ENCODE data around the gene FAAH2.
"Not testable (repeated sequence)": the region's sequence is repeated elsewhere in the genome, so short reads cannot be mapped to it uniquely, and the experiment has no call there.

FAAH2 gene

DNA sequence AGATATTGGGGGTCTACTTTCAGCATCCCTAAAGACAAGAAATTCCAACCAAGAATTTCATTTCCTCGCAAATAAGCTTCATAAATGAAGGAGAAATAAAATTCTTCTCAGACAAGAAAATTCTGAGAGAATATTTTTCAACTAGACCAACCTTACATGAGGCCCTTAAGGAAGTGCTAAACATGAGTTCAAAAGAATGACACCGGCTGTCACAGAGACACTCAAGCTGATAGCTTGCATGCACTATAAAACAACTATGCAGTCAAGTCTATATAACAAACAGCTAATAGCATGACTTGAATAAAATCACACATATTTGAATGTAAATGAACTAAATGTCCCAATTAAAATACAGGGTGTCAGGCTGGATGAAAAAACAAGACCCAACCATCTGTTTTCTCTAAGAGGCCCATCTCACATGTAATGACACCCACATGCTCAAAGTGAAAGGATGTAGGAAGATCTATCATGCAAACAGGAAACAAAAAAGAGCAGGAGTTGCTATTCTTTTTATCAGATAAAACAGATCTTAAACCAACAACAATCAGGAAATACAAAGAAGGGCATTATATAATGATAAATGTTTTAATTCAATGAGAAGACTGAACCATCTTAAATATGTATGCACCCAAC is 27.2 kb downstream of the FAAH2 start:
- Histone ChIP-seq H3K9me3 (ENCODE audit: low read length) (no peaks in the 10 kb centered on the region), H3K4me1 (ENCODE audit: insufficient read depth, low read length) (no peaks in the 10 kb centered on the region), H3K4me3 (ENCODE audit: low read length) (no peak overlapping the region), H2AFZ (ENCODE audit: low read depth, low read length) (no peak overlapping the region), H3K36me3 (ENCODE audit: insufficient read depth, low read length) (no peaks in the 10 kb centered on the region), H3K27me3 (ENCODE audit: insufficient read depth, low read length) (no peaks in the 10 kb centered on the region)

DNA sequence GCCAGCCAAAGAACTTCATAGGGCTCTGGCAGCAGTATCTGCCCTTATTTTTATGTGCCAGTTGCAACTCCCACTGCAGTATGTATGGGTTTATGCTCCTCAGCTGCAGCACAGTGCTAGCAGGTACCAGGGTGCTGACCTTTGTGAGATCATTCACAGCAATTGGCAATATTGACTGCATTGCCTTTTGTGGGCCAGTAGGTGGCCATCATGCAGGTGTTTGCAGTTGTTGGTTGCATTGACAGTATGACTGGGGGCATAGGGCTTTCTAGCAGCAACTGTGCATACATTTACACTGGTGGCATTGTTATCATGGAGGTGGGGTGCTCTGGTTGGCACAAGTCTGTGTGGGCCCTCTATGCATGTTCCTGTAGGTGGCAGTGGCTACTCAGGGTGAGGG is 42.5 kb downstream of the FAAH2 start:
- H3K9me3 ChIP-seq (ENCODE audit: low read length): no peaks in the 10 kb centered on the region
- H2AFZ ChIP-seq (ENCODE audit: low read depth, low read length): no peak overlapping the region
- no peaks in the 10 kb centered on the region for H3K27me3 ChIP-seq (ENCODE audit: insufficient read depth, low read length)
- no peaks in the 10 kb centered on the region for H3K36me3 ChIP-seq (ENCODE audit: insufficient read depth, low read length)
- no peaks in the 10 kb centered on the region for H3K4me1 ChIP-seq (ENCODE audit: insufficient read depth, low read length)
- H3K4me3 ChIP-seq (ENCODE audit: low read length): no peak overlapping the region

DNA sequence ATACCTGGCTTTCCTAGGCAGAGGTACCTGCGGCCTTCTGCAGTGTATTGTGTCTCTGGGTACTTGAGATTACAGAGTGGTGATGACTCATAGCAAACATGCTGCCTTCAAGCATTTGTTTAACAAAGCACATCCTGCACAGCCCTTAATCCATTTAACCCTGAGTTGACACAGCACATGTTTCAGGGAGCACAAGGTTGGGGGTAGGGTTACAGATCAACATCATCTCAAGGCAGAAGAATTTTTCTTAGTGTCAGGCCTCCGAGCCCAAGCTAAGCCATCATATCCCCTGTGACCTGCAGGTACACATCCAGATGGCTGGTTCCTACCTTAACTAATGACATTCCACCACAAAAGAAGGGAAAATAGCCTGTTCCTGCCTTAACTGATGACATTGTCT is 49.3 kb downstream of the FAAH2 start:
- H3K4me3 ChIP-seq (ENCODE audit: low read length); H3K9me3 ChIP-seq (ENCODE audit: low read length); H3K4me1 ChIP-seq (ENCODE audit: insufficient read depth, low read length); H3K27me3 ChIP-seq (ENCODE audit: insufficient read depth, low read length); H3K36me3 ChIP-seq (ENCODE audit: insufficient read depth, low read length); H2AFZ ChIP-seq (ENCODE audit: low read depth, low read length): not testable (repeated sequence)

DNA sequence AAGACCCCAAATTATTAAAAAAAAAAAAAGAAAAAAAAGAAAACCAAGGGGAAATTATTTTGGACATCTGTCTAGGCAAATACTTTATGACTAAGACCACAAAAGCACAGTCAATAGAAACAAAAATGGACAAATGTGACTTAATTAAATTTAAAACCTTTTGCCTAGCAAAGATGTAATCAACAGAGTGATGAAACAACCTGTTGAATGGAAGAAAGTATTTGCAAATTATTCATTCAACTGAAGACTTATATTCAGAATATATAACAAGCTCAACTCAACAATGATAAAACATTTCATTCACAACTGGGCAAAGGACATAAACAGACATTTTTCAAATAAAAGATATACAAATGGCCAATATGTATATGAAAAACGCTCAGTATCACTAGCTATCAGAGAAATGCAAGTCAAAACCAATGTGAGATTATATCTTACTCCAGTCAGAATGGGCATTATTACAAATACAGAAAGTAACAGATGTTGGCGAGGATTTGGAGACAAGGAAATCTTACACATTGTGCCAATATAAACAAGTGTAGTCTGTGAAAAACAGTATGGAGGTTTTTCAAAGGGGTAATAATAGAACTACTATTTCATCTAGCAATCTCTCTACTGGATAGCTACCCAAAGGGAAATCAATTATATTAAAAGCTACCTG is 67.1 kb downstream of the FAAH2 start:
- Histone ChIP-seq H3K36me3 (ENCODE audit: insufficient read depth, low read length) (no peaks in the 10 kb centered on the region), H3K9me3 (ENCODE audit: low read length) (no peaks in the 10 kb centered on the region), H3K27me3 (ENCODE audit: insufficient read depth, low read length) (no peaks in the 10 kb centered on the region), H2AFZ (ENCODE audit: low read depth, low read length) (no peak overlapping the region), H3K4me3 (ENCODE audit: low read length) (no peak overlapping the region), H3K4me1 (ENCODE audit: insufficient read depth, low read length) (no peaks in the 10 kb centered on the region)

DNA sequence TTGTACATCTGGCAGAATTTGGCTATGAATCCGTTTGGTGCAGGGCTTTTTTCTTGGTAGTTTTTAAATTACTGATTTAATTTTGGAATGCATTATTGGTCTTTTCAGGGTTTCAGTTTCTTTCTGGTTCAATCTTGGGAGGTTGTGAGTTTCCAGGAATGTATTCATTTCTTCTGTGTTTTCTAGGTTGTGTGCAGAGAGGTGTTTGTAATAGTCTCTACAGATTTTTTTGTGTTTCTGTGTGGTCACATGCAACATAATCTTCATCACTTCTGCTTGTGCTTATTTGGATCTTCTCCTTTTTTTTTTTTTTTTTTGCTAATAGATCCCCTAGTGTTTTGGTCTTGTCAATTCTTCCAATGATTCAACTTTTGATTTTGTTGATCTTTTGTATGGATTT is 77.6 kb downstream of the FAAH2 start:
- H3K27me3 ChIP-seq (ENCODE audit: insufficient read depth, low read length): no peaks in the 10 kb centered on the region
- no peaks in the 10 kb centered on the region for H3K9me3 ChIP-seq (ENCODE audit: low read length)
- H3K36me3 ChIP-seq (ENCODE audit: insufficient read depth, low read length): no peaks in the 10 kb centered on the region
- no peak overlapping the region for H2AFZ ChIP-seq (ENCODE audit: low read depth, low read length)
- H3K4me1 ChIP-seq (ENCODE audit: insufficient read depth, low read length): no peaks in the 10 kb centered on the region
- no peak overlapping the region for H3K4me3 ChIP-seq (ENCODE audit: low read length)

DNA sequence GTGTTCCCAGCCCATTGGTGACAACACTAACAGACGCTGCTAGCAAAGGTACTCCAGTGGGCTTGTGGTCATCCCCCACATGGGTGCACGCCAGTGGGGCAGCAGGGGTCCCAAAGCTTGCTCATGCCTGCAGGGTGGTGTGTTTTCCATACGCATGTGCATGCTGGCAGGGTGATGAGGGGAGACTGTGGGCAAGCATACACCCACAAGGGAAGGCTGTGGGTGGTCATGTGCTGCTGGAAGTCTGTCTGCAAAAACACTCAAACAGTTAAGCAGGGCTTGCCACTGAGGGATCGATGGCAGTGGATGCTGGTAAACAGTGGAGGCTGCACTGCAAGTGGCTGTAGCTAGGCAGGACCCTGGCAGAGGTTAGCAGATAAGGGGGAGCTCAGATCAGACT is 79.9 kb downstream of the FAAH2 start:
- H3K4me3 ChIP-seq (ENCODE audit: low read length): no peak overlapping the region
- no peaks in the 10 kb centered on the region for H3K9me3 ChIP-seq (ENCODE audit: low read length)
- no peaks in the 10 kb centered on the region for H3K36me3 ChIP-seq (ENCODE audit: insufficient read depth, low read length)
- H2AFZ ChIP-seq (ENCODE audit: low read depth, low read length): no peak overlapping the region
- H3K27me3 ChIP-seq (ENCODE audit: insufficient read depth, low read length): no peaks in the 10 kb centered on the region
- no peaks in the 10 kb centered on the region for H3K4me1 ChIP-seq (ENCODE audit: insufficient read depth, low read length)

DNA sequence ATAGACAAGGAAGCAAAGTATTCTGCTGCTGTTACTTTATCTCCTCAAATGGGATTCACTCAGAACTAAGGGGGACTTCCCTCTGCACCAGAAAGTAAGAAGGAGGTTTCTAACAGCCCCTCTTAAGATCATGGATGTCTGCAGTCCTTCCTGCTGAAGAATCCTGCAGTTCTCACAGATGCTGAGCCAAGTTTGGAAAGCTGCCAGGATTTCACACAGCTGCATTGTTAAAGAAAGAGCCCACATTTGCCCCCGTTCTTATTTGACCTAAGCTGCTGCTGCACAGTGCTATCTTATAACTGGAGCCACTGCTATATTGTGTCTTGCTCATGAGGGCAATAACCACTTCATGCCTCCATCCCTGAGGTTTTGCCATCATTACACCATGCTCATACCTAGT is 81.1 kb downstream of the FAAH2 start:
- no peaks in the 10 kb centered on the region for H3K9me3 ChIP-seq (ENCODE audit: low read length)
- no peak overlapping the region for H2AFZ ChIP-seq (ENCODE audit: low read depth, low read length)
- no peaks in the 10 kb centered on the region for H3K27me3 ChIP-seq (ENCODE audit: insufficient read depth, low read length)
- H3K4me1 ChIP-seq (ENCODE audit: insufficient read depth, low read length): no peaks in the 10 kb centered on the region
- H3K36me3 ChIP-seq (ENCODE audit: insufficient read depth, low read length): no peaks in the 10 kb centered on the region
- no peak overlapping the region for H3K4me3 ChIP-seq (ENCODE audit: low read length)

DNA sequence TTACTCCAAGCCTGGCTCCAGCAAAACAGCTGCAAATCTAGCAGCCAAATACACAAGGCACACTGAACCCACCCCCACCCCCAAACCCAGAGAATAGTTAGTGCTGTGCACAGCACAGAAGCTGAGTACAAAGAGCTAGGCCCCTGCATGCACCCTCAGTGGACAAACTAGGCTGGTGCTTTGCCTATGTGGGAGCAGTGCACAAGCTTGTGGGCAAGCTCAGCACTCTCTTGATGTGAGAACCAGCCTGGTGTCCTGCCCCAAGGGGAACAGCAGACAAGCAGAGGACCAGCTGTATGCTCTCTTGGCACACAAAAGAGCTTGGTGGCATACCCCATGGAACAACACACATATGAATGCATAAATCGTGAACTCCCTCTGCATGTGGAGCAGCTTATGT is 81.7 kb downstream of the FAAH2 start:
- no peak overlapping the region for H2AFZ ChIP-seq (ENCODE audit: low read depth, low read length)
- no peaks in the 10 kb centered on the region for H3K4me1 ChIP-seq (ENCODE audit: insufficient read depth, low read length)
- no peaks in the 10 kb centered on the region for H3K27me3 ChIP-seq (ENCODE audit: insufficient read depth, low read length)
- no peaks in the 10 kb centered on the region for H3K36me3 ChIP-seq (ENCODE audit: insufficient read depth, low read length)
- H3K4me3 ChIP-seq (ENCODE audit: low read length): no peak overlapping the region
- H3K9me3 ChIP-seq (ENCODE audit: low read length): no peaks in the 10 kb centered on the region

DNA sequence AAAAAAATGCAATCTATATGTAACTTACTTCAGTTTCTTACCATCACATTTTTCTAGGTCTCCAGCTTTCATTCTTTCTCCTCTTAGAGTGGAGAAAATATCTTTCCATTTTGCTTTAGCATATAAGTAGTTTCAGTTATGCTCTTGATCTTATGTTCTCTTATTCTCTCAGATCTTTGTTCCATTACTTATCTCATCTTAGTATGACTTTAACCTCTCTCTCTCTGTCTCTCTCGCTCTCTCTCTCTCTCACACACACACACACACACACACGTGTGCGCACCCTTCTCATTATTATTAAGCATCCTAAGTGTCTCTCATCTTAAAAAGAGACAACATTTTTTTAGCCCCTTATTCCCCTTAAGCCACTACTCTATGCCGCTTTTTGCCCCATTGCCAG is 92.8 kb downstream of the FAAH2 start:
- H3K36me3 ChIP-seq (ENCODE audit: insufficient read depth, low read length): no peaks in the 10 kb centered on the region
- no peak overlapping the region for H2AFZ ChIP-seq (ENCODE audit: low read depth, low read length)
- H3K4me3 ChIP-seq (ENCODE audit: low read length): no peak overlapping the region
- H3K27me3 ChIP-seq (ENCODE audit: insufficient read depth, low read length): no peaks in the 10 kb centered on the region
- H3K9me3 ChIP-seq (ENCODE audit: low read length): no peaks in the 10 kb centered on the region
- no peaks in the 10 kb centered on the region for H3K4me1 ChIP-seq (ENCODE audit: insufficient read depth, low read length)

DNA sequence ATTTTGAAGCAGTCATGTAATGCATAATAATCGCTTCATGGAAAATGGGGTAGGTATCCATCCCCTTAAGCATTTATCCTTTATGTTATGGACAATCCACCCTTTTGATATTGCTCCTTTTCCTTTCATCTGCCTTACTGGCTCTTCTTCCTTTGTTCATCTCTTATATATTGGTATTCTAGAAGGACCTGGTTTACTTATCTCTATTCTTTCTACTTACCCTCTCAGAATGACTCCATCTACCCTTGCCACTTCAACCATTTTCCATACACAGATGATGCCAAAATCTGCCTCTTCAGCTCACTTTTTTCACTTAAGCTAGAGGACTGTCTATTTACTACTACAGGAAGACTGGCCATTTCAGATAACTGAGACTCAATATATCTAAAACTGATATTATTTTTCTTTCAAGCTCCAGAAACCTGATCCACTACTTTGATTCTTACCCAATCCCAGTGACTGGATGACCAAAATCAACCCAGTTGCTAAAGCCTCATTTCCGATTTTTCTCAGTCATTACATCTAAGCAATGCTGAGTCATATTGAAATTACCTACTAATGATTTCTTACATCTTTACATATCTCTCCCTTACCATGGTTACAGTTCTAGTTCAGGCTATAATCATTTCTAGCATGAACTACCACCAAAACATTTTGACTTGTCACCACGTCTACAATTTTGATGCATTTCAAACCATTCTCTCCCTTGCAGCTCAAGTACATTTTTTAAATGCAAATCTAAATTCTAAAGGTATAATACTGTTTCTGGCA is 93.7 kb downstream of the FAAH2 start:
- Histone ChIP-seq H3K4me3 (ENCODE audit: low read length) (no peak overlapping the region), H3K36me3 (ENCODE audit: insufficient read depth, low read length) (no peaks in the 10 kb centered on the region), H3K9me3 (ENCODE audit: low read length) (no peaks in the 10 kb centered on the region), H2AFZ (ENCODE audit: low read depth, low read length) (no peak overlapping the region), H3K27me3 (ENCODE audit: insufficient read depth, low read length) (no peaks in the 10 kb centered on the region), H3K4me1 (ENCODE audit: insufficient read depth, low read length) (no peaks in the 10 kb centered on the region)

DNA sequence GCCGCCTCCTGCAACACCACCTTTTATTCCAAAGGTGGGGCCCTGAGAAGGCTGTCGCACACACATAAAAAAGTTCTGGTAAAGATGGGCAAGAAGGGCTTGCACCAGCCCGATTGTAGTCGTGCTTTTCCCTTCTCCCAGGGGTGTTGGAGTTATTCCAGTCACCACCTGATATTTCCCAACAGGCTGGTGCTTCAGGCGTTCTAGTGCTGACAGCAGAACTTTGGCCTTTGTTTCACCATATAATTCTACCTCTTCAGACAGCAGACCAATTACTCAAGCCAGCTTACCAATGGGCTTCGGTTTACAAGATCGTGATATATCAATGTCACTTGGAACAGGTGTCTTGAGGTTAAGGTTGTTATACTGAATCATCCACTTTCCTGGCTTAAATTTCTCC is 107.7 kb downstream of the FAAH2 start:
- H3K4me3 ChIP-seq (ENCODE audit: low read length); H3K9me3 ChIP-seq (ENCODE audit: low read length): not testable (repeated sequence)

DNA sequence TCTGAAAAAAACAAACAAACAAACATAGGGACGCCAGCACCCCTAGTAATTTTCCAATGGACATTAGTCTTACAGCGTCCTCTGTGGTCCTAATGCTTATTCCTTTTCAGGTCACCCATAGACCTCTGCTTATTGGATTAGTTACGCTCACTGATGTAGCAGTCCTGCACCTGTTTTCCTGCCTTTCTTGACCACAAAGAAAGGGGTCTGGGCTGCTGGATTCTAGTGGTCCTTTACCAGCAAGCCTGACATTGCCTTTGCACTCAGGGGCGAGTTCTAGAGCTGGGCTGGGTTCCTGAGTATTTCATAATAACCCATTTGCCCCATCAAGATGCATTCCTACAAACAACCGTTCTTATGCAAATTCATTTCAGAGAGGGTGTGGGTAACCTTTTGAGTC is 116.7 kb downstream of the FAAH2 start:
- not testable (repeated sequence) for H3K4me1 ChIP-seq (ENCODE audit: insufficient read depth, low read length); H3K4me3 ChIP-seq (ENCODE audit: low read length)

More for the DNA sequence above, 107.7 kb downstream of the FAAH2 start:
- not testable (repeated sequence) for H3K27me3 ChIP-seq (ENCODE audit: insufficient read depth, low read length); H2AFZ ChIP-seq (ENCODE audit: low read depth, low read length); H3K36me3 ChIP-seq (ENCODE audit: insufficient read depth, low read length); H3K4me1 ChIP-seq (ENCODE audit: insufficient read depth, low read length)

DNA sequence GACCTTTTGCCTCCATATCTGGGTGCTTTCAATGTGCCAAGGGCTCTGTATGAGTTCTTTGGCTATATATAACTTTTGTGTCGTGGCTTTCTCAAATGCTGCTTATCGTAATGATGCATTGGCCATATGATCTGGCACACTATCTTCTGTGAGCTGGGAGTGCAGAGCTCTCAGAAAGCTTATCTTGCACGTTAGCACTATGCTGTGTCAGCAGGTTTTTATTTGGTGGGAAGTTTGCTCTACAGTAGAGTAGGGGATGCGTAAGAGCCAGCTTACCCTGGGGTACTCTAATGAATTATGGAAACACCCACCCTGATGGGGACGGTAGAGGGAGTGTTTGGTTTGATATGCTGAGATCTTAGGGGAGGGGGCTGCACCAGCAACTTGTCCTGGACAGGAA is 119.6 kb downstream of the FAAH2 start:
- H3K9me3 ChIP-seq (ENCODE audit: low read length): peaks cover 4% of the 10 kb centered on the region
- H3K4me1 ChIP-seq (ENCODE audit: insufficient read depth, low read length): no peaks in the 10 kb centered on the region
- H3K4me3 ChIP-seq (ENCODE audit: low read length): no peak overlapping the region
- no peaks in the 10 kb centered on the region for H3K36me3 ChIP-seq (ENCODE audit: insufficient read depth, low read length)
- no peak overlapping the region for H2AFZ ChIP-seq (ENCODE audit: low read depth, low read length)
- H3K27me3 ChIP-seq (ENCODE audit: insufficient read depth, low read length): no peaks in the 10 kb centered on the region

More for the DNA sequence above, 116.7 kb downstream of the FAAH2 start:
- not testable (repeated sequence) for H3K9me3 ChIP-seq (ENCODE audit: low read length); H2AFZ ChIP-seq (ENCODE audit: low read depth, low read length); H3K27me3 ChIP-seq (ENCODE audit: insufficient read depth, low read length); H3K36me3 ChIP-seq (ENCODE audit: insufficient read depth, low read length)

Data from neuron (in vitro differentiated cells).